Measurements from ENCODE around the gene QSOX2.

The QSOX2 gene

DNA sequence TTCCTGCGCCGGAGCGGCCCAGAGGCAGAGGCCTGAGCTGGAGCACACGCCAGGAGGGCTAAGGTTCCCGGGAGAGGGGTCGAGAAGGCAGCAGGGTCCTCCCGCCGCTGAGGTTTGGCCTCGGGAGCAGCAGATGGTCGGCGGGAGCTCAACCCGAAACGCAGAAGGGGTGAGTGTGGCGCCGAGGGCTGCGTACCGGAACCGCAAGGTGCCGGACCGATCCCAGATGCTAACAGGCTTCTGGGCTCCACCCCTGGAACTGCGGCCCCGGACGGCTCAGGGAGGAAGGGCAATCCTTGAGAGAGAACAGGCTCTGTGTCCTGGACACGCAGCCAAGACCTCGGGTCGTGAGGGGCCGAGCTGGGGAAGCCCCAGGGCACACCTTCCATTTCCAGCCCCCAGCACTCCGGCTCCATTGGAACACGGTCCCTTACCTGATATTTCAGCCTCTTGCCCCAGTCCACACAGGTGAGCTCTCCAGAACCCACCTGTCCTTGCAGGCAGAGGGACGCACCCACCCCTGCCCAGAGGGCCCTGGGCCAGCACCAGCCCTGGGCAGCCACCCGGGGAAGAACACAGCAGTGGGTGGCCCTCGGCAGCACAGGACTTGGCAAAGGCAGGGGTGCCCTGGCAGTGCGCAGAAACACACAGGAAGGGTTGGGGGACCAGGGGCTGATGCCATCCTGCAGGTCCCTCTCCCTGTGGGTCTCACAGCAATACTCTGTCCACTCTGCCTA is 42.0 kb downstream of the QSOX2 start:
- DNase-seq (ENCODE audit: low spot score): no peak

DNA sequence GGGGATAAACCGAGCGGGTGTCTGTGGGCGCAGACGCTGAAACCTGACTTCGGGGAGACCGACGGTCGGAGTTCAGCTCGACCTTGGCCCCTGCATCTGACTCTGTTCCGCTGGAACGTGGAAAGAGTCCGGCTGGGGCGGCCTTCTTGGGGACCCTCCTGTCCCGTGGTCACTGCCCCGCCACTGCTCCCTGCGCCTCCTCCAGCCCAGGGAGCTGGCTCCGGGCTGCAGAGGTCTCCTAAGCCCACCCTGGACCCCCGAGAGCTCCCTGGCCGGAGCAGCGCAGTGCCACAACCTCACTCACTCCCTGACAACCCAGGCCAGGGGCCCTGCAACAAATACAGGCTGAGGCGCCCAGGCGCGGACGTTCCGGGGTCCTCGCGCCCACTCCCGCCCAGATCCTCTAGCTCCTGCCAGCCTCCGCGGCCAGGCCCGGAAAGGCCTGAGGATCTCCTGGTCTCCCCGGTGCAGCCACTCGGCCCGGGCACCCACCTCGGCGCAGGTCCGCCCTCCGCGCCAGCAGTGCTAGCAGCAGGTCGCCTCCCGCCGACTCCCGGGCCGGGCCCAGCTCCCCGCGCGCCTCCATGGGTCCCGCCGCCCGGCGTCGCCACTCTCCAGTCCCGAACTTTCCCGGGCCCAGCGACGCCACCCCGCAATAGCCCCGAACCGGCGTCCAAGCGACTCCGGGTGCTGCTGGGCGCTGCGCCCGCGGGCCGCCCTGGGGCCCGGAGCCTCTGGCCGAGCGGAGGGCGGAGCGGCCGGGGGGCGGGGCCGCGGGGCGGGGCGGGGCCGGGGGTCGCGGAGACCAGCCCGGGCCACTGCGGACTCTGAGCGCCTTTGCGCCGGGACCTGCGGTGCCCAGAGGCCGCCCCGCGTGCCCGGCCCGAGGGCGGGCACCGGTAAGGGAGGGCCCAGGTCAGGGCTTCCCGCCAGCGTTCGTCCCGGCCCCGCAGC is 42.9 kb downstream of the QSOX2 start:
- DNase-seq (ENCODE audit: low spot score): no peak

GRCh38 chr9:136201609-136202453 is 43.8 kb downstream of the QSOX2 start:
- DNase-seq (ENCODE audit: low spot score): no peak

DNA sequence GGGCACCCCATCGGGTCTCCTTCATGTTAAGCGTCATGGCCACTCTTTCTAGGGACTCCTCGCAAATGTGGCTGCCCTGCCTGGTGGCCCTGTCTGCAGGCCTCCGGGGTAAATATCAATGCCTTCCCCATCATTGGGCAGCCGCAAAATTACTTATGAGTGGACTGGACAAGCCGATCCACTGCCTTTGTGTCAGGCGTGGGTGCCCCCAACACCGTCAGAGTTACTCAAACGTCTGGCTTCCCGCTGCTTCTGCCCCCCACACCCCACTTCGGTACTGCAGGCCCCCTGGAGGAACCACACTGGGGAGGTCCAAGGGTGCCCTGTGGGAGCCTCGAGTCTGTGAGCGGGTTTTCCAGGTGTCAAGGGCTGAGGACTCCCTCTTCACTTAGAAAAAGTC is 44.4 kb downstream of the QSOX2 start:
- no peak for DNase-seq (ENCODE audit: low spot score)

DNA sequence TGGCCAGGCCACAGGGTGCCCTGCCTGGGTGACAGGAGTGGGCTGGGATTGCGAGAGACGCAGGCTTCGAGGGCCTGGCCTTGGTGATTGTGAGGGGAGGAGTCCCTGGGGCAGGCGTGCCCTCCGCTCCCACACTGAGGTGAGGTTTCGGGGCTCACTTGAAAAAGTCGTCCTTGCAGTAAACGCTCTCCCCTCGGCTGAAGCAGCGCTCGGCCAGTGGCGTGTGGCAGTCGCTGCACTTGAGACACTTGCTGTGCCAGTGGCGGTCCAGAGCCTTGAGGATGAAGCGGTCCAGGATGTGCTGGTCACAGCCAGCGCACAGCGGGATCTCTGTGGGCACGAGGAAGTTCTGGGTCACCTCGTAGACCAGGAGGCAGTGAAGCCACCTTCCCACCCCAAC is 45.2 kb downstream of the QSOX2 start:
- no peak for DNase-seq (ENCODE audit: low spot score)

DNA sequence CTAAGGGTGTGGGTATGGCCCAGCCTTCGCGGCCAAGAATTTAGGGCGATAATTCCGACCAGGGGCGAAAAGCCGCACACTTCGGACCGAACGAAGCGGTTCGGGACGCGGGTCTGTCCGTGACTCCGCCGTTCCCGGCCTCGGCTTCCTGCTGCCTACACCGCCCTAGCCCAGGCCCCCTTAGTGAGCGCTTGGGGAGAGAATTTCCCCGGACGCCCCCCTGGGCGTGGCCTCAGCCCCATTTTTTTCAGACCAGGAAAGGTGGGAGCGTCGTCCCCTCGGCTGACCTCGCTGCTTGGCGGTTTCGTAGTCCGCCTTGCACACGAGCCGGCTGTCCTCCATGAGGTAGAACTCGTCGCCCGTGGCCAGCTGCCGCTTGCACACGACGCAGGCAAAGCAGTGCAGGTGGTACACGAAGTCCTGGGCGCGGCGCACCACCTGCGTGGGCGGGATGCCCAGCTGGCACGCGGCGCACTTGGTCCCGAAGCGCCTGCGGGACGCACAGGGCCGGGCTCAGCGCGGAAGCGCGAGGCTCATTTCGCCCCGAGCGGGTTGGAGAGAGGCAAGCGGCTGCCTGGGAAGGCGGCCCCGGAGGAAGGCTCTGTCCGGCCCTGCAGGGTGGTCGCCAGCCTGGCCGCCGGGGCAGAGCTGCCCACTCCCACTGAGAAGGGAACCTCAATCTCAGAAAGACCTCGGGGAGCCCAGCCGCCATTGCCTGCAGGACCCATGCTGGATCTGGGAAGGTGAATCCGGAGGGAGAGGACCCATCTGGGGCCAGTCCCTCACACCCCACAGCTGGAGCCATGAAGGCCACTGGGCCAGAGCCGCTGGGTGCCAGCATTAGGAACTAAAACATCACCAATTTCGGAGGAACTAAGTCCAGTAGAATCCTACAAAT is 46.0 kb downstream of the QSOX2 start:
- DNase-seq (ENCODE audit: low spot score): no peak

- DNase-seq (ENCODE audit: low spot score): no peak
Observed at GRCh38 chr9:136198605-136199083, 47.0 kb downstream of the QSOX2 start.

GRCh38 chr9:136197930-136198604 is 47.5 kb downstream of the QSOX2 start:
- no peak for DNase-seq (ENCODE audit: low spot score)

DNA sequence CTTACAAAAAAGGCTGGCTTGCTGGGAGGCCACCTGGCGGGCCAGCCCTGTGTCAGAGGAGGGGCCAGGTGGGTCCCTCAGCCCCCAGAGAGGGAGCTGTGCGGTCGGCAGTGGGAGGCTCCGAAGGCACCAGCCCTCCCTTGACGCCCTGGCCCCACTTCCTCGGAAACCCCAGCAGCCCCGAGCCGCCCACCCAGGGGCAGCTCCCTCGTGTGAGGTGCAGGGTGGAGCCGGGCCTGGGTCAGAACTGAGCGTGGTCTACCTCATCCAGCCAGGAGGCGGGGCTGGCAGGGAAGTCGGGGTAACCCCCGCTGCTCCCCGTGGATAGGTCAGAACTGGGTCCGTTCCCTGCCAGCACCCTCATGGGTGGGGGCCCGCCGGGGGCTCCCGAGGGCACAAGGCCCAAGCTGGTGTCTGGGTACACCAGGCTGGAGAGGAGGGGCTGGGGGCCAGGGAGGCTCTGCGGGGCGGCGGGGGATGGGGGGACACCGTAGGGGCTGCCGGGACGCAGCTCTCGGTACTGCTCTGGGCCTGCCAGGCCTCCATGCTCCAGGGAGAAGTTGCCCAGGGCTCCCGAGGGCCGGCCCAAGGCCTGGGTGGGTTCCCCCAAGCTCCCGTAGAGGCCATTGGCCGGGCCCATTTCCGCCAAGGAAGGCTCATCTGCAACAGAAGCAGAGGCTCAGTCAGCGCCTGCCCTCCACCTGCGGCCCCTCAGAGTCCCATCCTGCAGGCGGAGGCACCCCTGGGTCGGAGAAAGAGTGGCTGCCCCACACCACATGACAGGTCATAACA is 48.3 kb downstream of the QSOX2 start:
- no peak for DNase-seq (ENCODE audit: low spot score)

- no peak for DNase-seq (ENCODE audit: low spot score)
Observed at GRCh38 chr9:136196404-136197083, 49.1 kb downstream of the QSOX2 start.

DNA sequence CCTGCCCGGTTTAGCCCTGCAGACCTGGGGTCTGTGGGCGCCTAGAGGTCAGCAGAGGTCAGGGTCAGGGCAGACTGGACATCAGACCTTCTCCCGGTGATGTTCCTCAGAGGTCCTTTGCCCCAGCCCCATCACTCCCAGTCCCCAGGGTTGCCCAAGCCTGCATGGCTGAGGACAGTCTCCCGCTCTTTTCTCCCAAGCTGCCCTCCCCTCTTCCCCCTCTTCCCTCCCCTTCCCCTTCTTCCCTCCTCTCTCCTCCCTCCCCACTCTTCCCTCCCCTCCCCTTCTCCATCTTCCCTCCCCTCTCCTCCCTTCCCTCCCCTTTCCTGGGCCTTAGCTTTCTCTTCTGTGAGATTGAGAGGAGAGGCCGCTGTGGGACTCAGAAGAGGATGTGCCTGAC is 51.1 kb downstream of the QSOX2 start:
- no peak for DNase-seq (ENCODE audit: low spot score)

- no peak for DNase-seq (ENCODE audit: low spot score)
Observed at GRCh38 chr9:136193891-136194279, 51.7 kb downstream of the QSOX2 start.

GRCh38 chr9:136193127-136193890 is 52.3 kb downstream of the QSOX2 start:
- no peak for DNase-seq (ENCODE audit: low spot score)

DNA sequence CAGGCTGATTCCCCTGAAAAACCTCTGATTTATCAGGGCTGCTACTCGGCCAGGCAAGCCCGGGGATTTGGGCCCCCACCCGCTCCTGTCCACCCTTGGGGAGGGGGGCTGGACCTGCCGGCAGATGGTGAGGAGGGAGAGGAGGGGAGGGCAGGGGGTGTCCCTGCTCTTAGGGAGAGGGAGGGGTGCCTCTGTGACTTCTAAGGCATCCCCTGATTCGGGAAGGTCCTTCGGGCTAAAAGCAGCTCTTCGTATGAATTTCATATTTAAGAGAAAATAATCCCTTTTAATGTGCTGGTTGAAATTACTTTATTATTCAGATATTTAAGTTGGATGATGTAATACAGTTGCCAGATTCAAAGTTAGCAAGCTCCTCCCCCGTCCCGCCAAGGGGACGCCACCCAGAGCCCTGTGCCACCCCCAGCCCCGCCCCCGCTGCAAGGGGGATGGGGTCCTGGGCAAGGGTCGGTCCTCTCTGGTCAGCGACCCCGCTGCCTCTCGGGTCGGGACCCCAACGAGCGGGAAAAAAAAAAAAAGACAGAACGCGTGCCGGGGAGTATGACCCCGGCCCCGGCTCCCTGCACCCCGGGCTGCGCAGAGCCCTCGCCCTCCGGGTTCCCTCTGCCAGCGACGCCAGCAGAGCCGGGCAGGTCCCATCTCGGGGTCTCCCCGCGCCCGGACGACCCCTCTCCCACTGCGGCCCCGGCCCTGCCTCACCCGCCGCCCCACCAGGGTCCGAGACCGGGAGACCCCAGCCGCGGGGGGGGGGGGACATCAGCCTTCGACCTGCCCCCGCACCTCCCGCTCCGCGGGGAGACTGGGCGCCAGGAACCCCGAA is 53.1 kb downstream of the QSOX2 start:
- DNase-seq (ENCODE audit: low spot score): no peak

DNA sequence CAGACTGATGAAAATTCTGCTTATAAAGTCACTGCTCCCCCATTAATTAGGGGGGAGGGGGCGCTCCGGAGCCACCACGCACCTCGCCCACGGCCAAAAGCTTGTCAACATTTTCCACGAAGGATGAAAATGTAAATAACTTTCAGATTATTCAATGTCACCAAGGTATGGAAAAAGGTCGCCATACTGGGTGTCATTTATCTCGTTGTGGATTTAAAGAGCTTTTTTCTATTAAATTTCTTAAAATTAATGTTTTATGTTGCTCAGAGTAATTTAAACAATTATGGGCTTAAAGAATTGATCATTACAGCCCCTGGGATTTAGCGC is 53.7 kb downstream of the QSOX2 start:
- DNase-seq (ENCODE audit: low spot score): no peak

DNA sequence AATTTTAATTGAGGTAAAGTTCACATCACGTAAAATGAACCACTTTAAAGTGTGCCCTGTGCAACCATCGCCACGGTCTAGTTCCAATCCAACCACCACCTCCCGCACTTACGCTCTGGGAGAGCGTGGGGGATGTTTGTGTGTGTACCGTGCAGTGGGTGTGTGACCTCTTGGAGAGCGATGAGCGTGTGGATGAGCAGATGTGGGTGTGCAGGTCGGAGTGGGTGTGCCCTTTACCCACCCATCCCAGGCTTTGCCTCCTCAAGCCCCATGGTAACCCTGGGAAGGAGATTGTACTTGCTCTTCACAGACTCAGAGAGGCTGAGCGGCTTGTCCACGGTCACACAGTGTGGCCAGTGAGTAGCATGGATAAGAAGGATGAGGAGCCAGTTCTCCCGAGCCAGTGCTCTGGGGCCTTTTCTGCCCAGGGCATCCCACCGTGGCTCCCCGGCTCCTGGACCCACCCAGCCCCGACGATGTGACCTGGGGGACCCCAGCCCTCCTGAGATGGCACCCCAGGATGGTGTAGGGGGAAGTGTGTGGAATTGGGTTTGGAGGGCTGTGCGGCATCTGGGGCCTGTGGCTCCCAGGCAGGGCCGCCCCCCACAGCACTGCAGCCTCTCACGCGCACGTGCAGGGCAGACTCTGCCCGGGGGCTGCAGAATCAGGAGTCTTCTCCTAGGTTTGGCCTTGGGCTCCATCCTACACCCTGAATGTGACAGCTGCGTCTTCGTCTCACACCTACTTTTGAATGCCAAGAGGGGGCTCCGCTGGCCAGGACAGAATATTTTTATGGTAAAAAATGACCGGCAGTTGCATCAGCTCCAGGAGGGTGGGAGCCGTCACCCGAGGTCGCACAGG is 54.3 kb downstream of the QSOX2 start:
- DNase-seq (ENCODE audit: low spot score): no peak

DNA sequence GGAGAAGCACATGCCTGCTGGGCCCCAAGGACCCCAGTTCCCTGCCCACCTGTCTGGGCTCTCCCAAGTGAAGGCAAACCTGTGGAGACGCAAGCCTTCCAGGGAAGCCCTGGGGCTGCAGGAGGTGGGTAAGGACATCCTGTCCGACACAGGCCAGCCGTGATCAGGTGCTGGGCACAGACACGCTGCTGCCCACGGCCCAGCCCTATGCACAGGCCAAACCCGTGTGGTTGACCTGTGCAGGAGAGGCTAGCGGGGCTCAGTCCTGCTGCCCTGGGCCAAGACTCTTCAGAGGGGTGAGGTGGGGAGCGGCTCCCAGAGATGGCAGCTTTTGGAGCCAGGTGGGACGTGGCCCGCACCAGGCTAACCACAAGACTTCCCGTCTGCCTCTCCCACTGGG is 55.0 kb downstream of the QSOX2 start:
- no peak for DNase-seq (ENCODE audit: low spot score)
